Thymus (tissue), 14 donors: ENCODE data around the gene HOXB5. TPM values are rescaled to one million over a fixed set of nuclear protein-coding genes. Genes with fewer than 3 reads are reported as not detected.

Source experiments
- DNase-seq, 9 donors: peaks; one replicate each; pipeline ENCODE4 v3.0.0-alpha.2; 2013; ENCODE audit warnings: low spot score in 9 of 9, low read depth in 6 of 9, missing footprints in 1 of 9
- H3K27ac ChIP-seq, 2 donors: one replicate each; pipeline ENCODE4 v1.5.1; 2013; ENCODE audit warnings: control low read depth in 1 of 2, low read depth in 1 of 2, low read length in 1 of 2, mild to moderate bottlenecking in 1 of 2, moderate library complexity in 1 of 2
- H3K27me3 ChIP-seq, 2 donors: one replicate each; pipeline ENCODE4 v1.5.1; 2013; ENCODE audit warnings: low read length in 1 of 2; ENCODE audit not compliant: control insufficient read depth in 2 of 2, insufficient read depth in 1 of 2
- H3K36me3 ChIP-seq, 2 donors: one replicate each; pipeline ENCODE4 v1.5.1; 2013; ENCODE audit warnings: low read length in 1 of 2, mild to moderate bottlenecking in 1 of 2, moderate library complexity in 1 of 2; ENCODE audit not compliant: control insufficient read depth in 2 of 2, insufficient read depth in 2 of 2
- H3K4me1 ChIP-seq, 2 donors: one replicate each; pipeline ENCODE4 v1.5.1; 2013; ENCODE audit warnings: low read length in 2 of 2; ENCODE audit not compliant: control insufficient read depth in 2 of 2, insufficient read depth in 2 of 2
- H3K4me3 ChIP-seq, 2 donors: one replicate each; pipeline ENCODE4 v1.5.1; 2013; ENCODE audit warnings: low read length in 2 of 2, control low read depth in 1 of 2, mild to moderate bottlenecking in 1 of 2
- H3K9me3 ChIP-seq, 2 donors: one replicate each; pipeline ENCODE4 v1.5.1; 2013; ENCODE audit warnings: low read length in 1 of 2, mild to moderate bottlenecking in 1 of 2; ENCODE audit not compliant: control insufficient read depth in 2 of 2, insufficient read depth in 1 of 2
- WGBS: extraction: QIAGEN DNeasy Blood & Tissue Kit; methylation state at CpG from one replicate; pipeline ENCODE4 v1.1.7; 2013; 5-methylcytosine and 5-hydroxymethylcytosine counted together
- long read RNA-seq, 10 donors: transcript quantifications; one replicate each; lab custom pipeline, GENCODE V29; 2026
- polyA plus RNA-seq: library from polyadenylated mRNA; stranded (reverse); fragments of 200-250 nt; gene quantifications from one replicate; pipeline ENCODE4 v1.2.3, GENCODE V29; 2013
- total RNA-seq: library from RNA; stranded (reverse); fragments of 120-200 nt; gene quantifications from one replicate; pipeline ENCODE4 v1.2.4, GENCODE V29; 2013
- donor health status: healthy.

HOXB5 gene
- not detected for total RNA-seq
- polyA plus RNA-seq, result 0.16 TPM
- long read RNA-seq, donor 1, result 0 reads
- long read RNA-seq, donor 2, result 0 reads
- long read RNA-seq, donor 3, result 0 reads
- long read RNA-seq, donor 4, partial matches to known transcripts, result 0 of 1 reads
- long read RNA-seq, donor 4, other reads (novel, unspliced or antisense), result 0 of 1 reads
- long read RNA-seq, donor 5, partial matches to known transcripts, result 0 of 3 reads
- long read RNA-seq, donor 5, other reads (novel, unspliced or antisense), result 0 of 3 reads
- long read RNA-seq, donor 6, result 0 reads
- long read RNA-seq, donor 7, result 0 reads
- long read RNA-seq, donor 8, result 0 reads
- long read RNA-seq, donor 9, result 0 reads
- long read RNA-seq, donor 10, result 0 reads

- Histone ChIP-seq H3K4me3 (peak within 1 kb of the TSS in 1 of 2 donors; percentile 19), H3K27me3 (peaks cover 95 to 100% of the 10 kb centered on the region in 2 donors), H3K27ac (no peak within 1 kb of the TSS), H3K4me1 (peaks cover 0 to 26% of the 10 kb centered on the region in 2 donors), H3K9me3 (peaks cover 0 to 5% of the 10 kb centered on the region in 2 donors), H3K36me3 (peaks cover 0 to 4% of the 10 kb centered on the region in 2 donors)
- no peak for DNase-seq
- WGBS, result under 1% methylated on average over 50 of the region's 50 CpGs
Observed at GRCh38 chr17:48593126-48593829, at the start of gene HOXB5. Gene HOXB5 (minus strand): TSS chr17:48593779. CDS start chr17:48593682, 97 bp downstream.

GRCh38 chr17:48642843-48643696 lies 49.5 kb upstream of the HOXB5 start:
- H3K27me3 ChIP-seq, result peaks cover 80 to 100% of the 10 kb centered on the region in 2 donors
- no peak overlapping the region for H3K27ac ChIP-seq
- 65% methylated on average over 23 of the region's 23 CpGs for WGBS
- peaks cover 0 to 6% of the 10 kb centered on the region in 2 donors for H3K9me3 ChIP-seq
- no peaks in the 10 kb centered on the region for H3K36me3 ChIP-seq
- H3K4me1 ChIP-seq, result peaks cover 2 to 7% of the 10 kb centered on the region in 2 donors
- H3K4me3 ChIP-seq, result no peak overlapping the region
- no peak for DNase-seq

DNA sequence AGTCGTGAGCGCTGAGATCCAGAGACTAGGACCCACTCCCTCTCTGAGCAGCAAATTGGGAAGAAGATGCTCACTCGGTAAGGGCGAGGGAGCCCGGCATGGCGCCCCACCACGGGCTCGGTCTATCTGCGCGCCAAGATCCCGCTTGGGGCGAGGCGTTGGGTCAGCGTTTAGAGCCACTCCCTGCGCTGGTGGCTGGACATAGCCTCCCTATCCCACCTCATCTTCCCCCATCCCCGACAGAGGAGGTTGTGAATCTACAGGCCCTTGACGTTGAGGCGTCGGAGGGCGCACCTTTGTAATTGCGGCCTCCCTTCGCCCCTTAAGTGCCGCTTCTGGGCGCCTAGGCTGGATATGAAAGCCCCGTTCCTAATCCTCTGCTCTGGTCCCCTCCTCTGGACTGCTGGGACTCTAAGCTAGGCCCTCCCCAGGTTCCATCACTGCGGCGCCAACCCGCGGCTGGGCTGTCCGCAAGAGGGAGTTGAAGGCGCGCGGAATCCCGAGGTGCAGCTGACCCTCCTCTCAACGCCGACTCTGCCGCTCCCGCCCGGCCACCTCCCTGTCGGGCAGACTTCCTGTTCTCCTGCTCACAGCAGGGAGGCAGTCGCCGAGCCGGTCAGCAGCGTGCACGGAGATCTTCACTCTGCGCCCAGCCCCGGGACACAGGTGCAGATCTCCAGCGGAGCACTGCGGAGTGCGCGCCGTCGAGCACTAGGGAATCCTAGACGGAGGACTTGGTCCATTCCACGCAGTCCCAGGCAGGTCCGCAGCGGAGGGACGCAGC lies 48.7 kb upstream of the HOXB5 start:
- H3K4me3 ChIP-seq, result no peak overlapping the region
- H3K36me3 ChIP-seq, result no peaks in the 10 kb centered on the region
- no peak overlapping the region for H3K27ac ChIP-seq
- H3K27me3 ChIP-seq, result peaks cover 83 to 100% of the 10 kb centered on the region in 2 donors
- H3K4me1 ChIP-seq, result peaks cover 2 to 3% of the 10 kb centered on the region in 2 donors
- 13% methylated on average over 58 of the region's 58 CpGs for WGBS
- no peak for DNase-seq
- peaks cover 0 to 6% of the 10 kb centered on the region in 2 donors for H3K9me3 ChIP-seq

DNA sequence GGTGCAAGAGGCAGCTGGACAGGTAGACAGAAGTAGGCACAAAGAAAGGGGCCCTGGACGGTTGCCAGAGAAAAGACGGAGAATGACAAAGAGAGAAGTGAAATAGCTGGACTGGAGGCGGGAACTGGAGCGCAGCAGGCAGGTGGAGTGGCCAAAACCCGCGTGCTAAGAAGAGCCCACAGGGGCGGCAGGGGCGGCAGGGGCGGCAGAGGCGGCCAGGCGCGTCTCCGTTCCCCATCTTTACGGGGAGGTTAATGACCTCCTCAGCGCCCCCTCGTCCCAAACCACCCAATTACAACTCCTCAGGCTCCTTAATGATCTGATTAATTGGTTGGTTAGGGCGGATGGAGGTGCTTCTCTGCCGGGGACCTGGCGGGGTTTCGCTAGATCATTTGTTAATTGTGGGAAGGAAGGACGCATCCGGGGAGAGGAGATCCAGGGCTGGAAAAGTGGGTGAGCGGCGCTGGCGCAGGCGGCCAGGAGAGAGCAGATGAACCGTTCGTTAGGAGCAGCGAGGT lies 48.0 kb upstream of the HOXB5 start:
- Histone ChIP-seq H3K27me3 (peaks cover 87 to 100% of the 10 kb centered on the region in 2 donors), H3K9me3 (peaks cover 0 to 6% of the 10 kb centered on the region in 2 donors), H3K27ac (no peak overlapping the region), H3K36me3 (no peaks in the 10 kb centered on the region), H3K4me3 (no peak overlapping the region), H3K4me1 (peaks cover 2 to 3% of the 10 kb centered on the region in 2 donors)
- WGBS, result 11% methylated on average over 29 of the region's 29 CpGs
- DNase-seq, result no peak

GRCh38 chr17:48640858-48641180 lies 47.2 kb upstream of the HOXB5 start:
- H3K27ac ChIP-seq, result no peak overlapping the region
- H3K4me1 ChIP-seq, result peaks cover 0 to 4% of the 10 kb centered on the region in 2 donors
- peaks cover 0 to 6% of the 10 kb centered on the region in 2 donors for H3K9me3 ChIP-seq
- no peaks in the 10 kb centered on the region for H3K36me3 ChIP-seq
- 93% methylated on average over 1 of the region's 1 CpG for WGBS
- no peak for DNase-seq
- no peak overlapping the region for H3K4me3 ChIP-seq
- peaks cover 86 to 100% of the 10 kb centered on the region in 2 donors for H3K27me3 ChIP-seq

DNA sequence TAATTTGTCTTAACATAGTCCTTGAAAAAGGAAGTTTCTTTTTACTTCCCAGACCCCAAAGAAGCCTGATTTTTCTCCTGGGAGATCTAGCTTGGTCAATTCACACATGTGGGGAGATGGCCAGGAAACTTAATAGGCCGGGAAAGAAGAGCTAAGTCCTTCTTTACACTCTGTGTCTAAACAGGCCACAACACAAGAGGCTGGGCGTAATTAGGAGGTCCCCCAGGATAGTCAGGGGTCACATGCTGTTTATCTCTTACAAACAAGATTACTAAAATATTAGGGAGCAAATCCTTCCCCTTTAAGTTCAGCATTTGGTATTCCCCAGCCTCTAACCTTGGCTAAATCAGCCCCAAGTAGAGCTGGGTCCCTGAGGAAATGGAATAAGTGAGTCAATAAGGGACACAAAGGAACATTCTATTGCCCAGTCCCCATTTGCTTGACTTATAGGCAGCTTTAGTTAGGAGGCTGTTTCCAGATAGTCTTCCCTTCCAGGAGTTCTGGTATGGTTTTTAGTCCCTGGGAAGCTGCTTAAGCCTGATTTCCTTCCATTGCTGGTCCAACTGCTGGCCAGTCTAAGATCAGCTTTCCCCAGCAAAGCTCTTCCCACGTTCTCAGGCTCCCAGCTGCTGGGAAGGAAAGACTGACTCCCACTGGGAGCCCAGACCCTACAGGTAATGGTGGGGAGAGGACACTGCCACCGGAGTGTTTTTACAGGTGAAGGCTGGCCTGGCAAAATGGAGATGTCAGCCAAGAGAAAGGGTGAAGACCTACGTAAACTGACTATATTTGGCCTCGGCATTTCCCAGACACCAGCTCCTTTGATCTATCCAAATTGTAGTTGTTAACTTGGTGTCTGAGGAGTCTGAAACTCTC lies 46.6 kb upstream of the HOXB5 start:
- Histone ChIP-seq H3K36me3 (no peaks in the 10 kb centered on the region), H3K4me3 (no peak overlapping the region), H3K4me1 (peaks cover 0 to 4% of the 10 kb centered on the region in 2 donors), H3K9me3 (peaks cover 0 to 6% of the 10 kb centered on the region in 2 donors), H3K27ac (no peak overlapping the region), H3K27me3 (peaks cover 86 to 100% of the 10 kb centered on the region in 2 donors)
- 93% methylated on average over 6 of the region's 6 CpGs for WGBS
- no peak for DNase-seq

DNA sequence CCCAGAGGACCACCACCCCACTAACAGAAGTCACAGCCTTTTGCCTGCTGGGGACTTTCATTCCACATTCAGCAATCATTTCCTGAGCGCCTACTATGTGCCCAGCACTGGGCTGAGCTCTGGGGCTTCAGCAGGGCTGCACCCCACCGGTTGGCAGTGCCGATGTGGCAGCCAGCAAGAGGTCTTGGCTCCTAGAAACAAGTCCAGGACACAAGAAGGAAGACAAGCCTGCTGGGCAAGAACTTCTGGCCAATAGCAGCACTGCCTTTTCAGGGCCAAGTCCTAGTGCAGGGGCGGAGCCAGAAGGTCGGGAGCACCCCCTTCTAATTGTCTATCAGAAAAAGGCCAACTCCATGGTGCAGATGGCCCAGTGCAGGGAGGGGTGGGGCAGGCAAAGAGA lies 45.6 kb upstream of the HOXB5 start:
- no peak overlapping the region for H3K4me3 ChIP-seq
- H3K9me3 ChIP-seq, result peaks cover 0 to 6% of the 10 kb centered on the region in 2 donors
- 85% methylated on average over 5 of the region's 5 CpGs for WGBS
- peaks cover 86 to 100% of the 10 kb centered on the region in 2 donors for H3K27me3 ChIP-seq
- no peak overlapping the region for H3K27ac ChIP-seq
- DNase-seq, result no peak
- peaks cover 0 to 4% of the 10 kb centered on the region in 2 donors for H3K4me1 ChIP-seq
- H3K36me3 ChIP-seq, result no peaks in the 10 kb centered on the region
